GM23338 (cell line): ENCODE results near the gene SCAANT1. TPM values are rescaled to one million over a fixed set of nuclear protein-coding genes. Genes with fewer than 3 reads are reported as not detected.

ENCODE experiments used
- ATAC-seq: fragments of 200-7000 bp; cut with Tn5 transposase; 3 replicates; pipeline ENCODE4 v1.9.1; 2020
- DNase-seq: peaks from one replicate; pipeline ENCODE4 v3.0.0-alpha.2; 2015; ENCODE audit warnings: low spot score
- H2AFZ ChIP-seq: fragments of 200-600 bp; sonication (generic); 2 replicates; pipeline ENCODE4 v1.8.0; 2016; ENCODE audit warnings: antibody characterized with exemption, mild to moderate bottlenecking, moderate library complexity
- H3F3A ChIP-seq: fragments of 200-600 bp; sonication (generic); replicated peaks from 2 replicates; pipeline ENCODE4 v1.8.0; 2017; ENCODE audit warnings: antibody characterized with exemption, mixed run types, low read depth
- H3K27ac ChIP-seq: fragments of 200-600 bp; sonication (generic); 2 replicates; pipeline ENCODE4 v1.6.1; 2016; ENCODE audit warnings: low read depth
- H3K27me3 ChIP-seq: fragments of 200-600 bp; sonication (generic); 2 replicates; pipeline ENCODE4 v1.8.0; 2016; ENCODE audit warnings: mild to moderate bottlenecking, mixed run types, moderate library complexity; ENCODE audit not compliant: insufficient read depth
- H3K36me3 ChIP-seq: fragments of 200-600 bp; sonication (generic); 2 replicates; pipeline ENCODE4 v1.8.0; 2016; ENCODE audit warnings: mild to moderate bottlenecking; ENCODE audit not compliant: insufficient read depth
- H3K4me1 ChIP-seq: fragments of 200-600 bp; sonication (generic); 2 replicates; pipeline ENCODE4 v1.8.0; 2016; ENCODE audit warnings: mild to moderate bottlenecking, moderate library complexity; ENCODE audit not compliant: insufficient read depth
- H3K4me2 ChIP-seq: fragments of 200-600 bp; sonication (generic); 2 replicates; pipeline ENCODE4 v1.7.1; 2017; ENCODE audit warnings: mixed run types
- H3K4me3 ChIP-seq: fragments of 200-600 bp; sonication (generic); 2 replicates; pipeline ENCODE4 v1.6.1; 2016; ENCODE audit warnings: mixed run types
- H3K79me2 ChIP-seq: fragments of 200-600 bp; sonication (generic); replicated peaks from 2 replicates; pipeline ENCODE4 v1.8.0; 2017; ENCODE audit warnings: mild to moderate bottlenecking; ENCODE audit not compliant: insufficient read depth
- H3K9me2 ChIP-seq: fragments of 200-600 bp; sonication (generic); 2 replicates; pipeline ENCODE4 v1.8.0; 2017; ENCODE audit not compliant: insufficient read depth
- H4K20me1 ChIP-seq: fragments of 200-600 bp; sonication (generic); replicated peaks from 2 replicates; pipeline ENCODE4 v1.8.0; 2017; ENCODE audit warnings: mild to moderate bottlenecking; ENCODE audit not compliant: insufficient read depth
- H3K27ac Mint-ChIP-seq: 2 replicates; pipeline ENCODE4 v1.8.0; 2020; ENCODE audit warnings: inconsistent platforms, mild to moderate bottlenecking, moderate library complexity, mixed read lengths
- H3K27me3 Mint-ChIP-seq: 3 replicates; pipeline ENCODE4 v1.8.0; 2022; ENCODE audit warnings: low read depth, mild to moderate bottlenecking, moderate library complexity, mixed read lengths, inconsistent platforms; ENCODE audit not compliant: insufficient read depth, poor library complexity
- H3K36me3 Mint-ChIP-seq: 3 replicates; pipeline ENCODE4 v1.8.0; 2021; ENCODE audit warnings: low read depth, mild to moderate bottlenecking, inconsistent platforms, moderate library complexity, mixed read lengths
- H3K4me1 Mint-ChIP-seq: 3 replicates; pipeline ENCODE4 v1.8.0; 2020; ENCODE audit warnings: mild to moderate bottlenecking, inconsistent platforms, mixed read lengths
- H3K4me3 Mint-ChIP-seq: 3 replicates; pipeline ENCODE4 v1.8.0; 2021; ENCODE audit warnings: moderate library complexity, mild to moderate bottlenecking, inconsistent platforms, mixed read lengths
- H3K9me3 Mint-ChIP-seq: 3 replicates; pipeline ENCODE4 v1.8.0; 2020; ENCODE audit warnings: moderate library complexity, mild to moderate bottlenecking, inconsistent platforms, mixed read lengths
- CTCF ChIP-seq, 2 experiments: fragments of 200-600 bp in 1 of 2; sonication (generic) in 1 of 2; conservative IDR thresholded peaks; 2 replicates each; pipeline versions ENCODE4 v1.5.1 to v1.6.1; 2016 to 2017; ENCODE audit warnings: antibody characterized with exemption in 2 of 2, low read depth in 2 of 2, mild to moderate bottlenecking in 2 of 2, moderate library complexity in 1 of 2
- EZH2 ChIP-seq: fragments of 200-600 bp; sonication (generic); IDR thresholded peaks from one replicate; pipeline ENCODE4 v1.8.0; 2017; ENCODE audit warnings: antibody characterized with exemption, mild to moderate bottlenecking, low read depth; ENCODE audit not compliant: unreplicated experiment
- JUNB ChIP-seq: IDR thresholded peaks from one replicate; pipeline ENCODE4 v1.6.1; 2016; ENCODE audit warnings: antibody characterized with exemption; ENCODE audit not compliant: unreplicated experiment
- POLR2AphosphoS5 ChIP-seq: IDR thresholded peaks from 2 replicates; pipeline ENCODE4 v1.6.1; 2016; ENCODE audit warnings: antibody characterized with exemption, low read depth
- REST ChIP-seq: IDR thresholded peaks from one replicate; pipeline ENCODE4 v1.6.1; 2018; ENCODE audit warnings: antibody characterized with exemption; ENCODE audit not compliant: unreplicated experiment
- STAT1 ChIP-seq: IDR thresholded peaks from one replicate; pipeline ENCODE4 v1.6.1; 2016; ENCODE audit warnings: antibody characterized with exemption; ENCODE audit not compliant: unreplicated experiment
- ZNF114 ChIP-seq: fragments of 250-450 bp; sonication (Bioruptor Pico); IDR thresholded peaks from 2 replicates; pipeline ENCODE4 v1.5.0; 2020; ENCODE audit warnings: mild to moderate bottlenecking, moderate library complexity
- ZNF462 ChIP-seq: fragments of 250-450 bp; sonication (Bioruptor Pico); IDR thresholded peaks from 2 replicates; pipeline ENCODE4 v1.5.0; 2020; ENCODE audit warnings: mild to moderate bottlenecking, moderate library complexity
- polyA plus RNA-seq: library from polyadenylated mRNA; unstranded; fragments of >200 nt; fragmentation: Nextera tagmentation; extraction: Ambion mirVana; gene quantifications from 2 replicates; pipeline ENCODE4 v1.2.1, GENCODE V29; 2016
- total RNA-seq: library from RNA; depleted of rRNA; stranded (reverse); fragments of >200 nt; shearing (Covaris generic); gene quantifications from 2 replicates; pipeline ENCODE4 v1.2.3, GENCODE V29; 2014

SCAANT1 gene
- total and polyA plus RNA-seq, 2 experiments from 2014 or later = 1.2 TPM; not detected in 1

- DNase-seq (no peak), ATAC-seq (no peak)
- Mint-ChIP-seq H3K36me3 (peaks cover 4% of the 10 kb centered on the region), H3K27me3 (peaks cover 9% of the 10 kb centered on the region), H3K4me3 (no peak overlapping the region), H3K9me3 (no peaks in the 10 kb centered on the region), H3K27ac (no peak overlapping the region), H3K4me1 (peaks cover 63% of the 10 kb centered on the region)
- H3K79me2 ChIP-seq = no peaks in the 10 kb centered on the region
- TF ChIP-seq STAT1 (no peak), JUNB (no peak), ZNF462 (no peak), ZNF114 (CRISPR knock-in tag) (no peak), POLR2AphosphoS5 (no peak), REST (no peak), EZH2 (no peak), CTCF (conservative IDR thresholded peaks at IDR 0.05; ENCODE audit: low read depth in 2 of 2) (no peak)
- H4K20me1 ChIP-seq = no peaks in the 10 kb centered on the region
- no peak overlapping the region for H3K27ac ChIP-seq
- H3K4me1 ChIP-seq = peaks cover 49% of the 10 kb centered on the region
- H2AFZ ChIP-seq = no peak overlapping the region
- no peaks in the 10 kb centered on the region for H3K9me2 ChIP-seq
- no peak overlapping the region for H3K4me3 ChIP-seq
- no peaks in the 10 kb centered on the region; the same call in 1 of the 2 replicates for H3F3A ChIP-seq
- peak overlapping the region; percentile 45 for H3K4me2 ChIP-seq
- no peaks in the 10 kb centered on the region for H3K36me3 ChIP-seq
- no peaks in the 10 kb centered on the region for H3K27me3 ChIP-seq
Observed at GRCh38 chr3:63952248-63952594, 40.0 kb upstream of the SCAANT1 start.
